Hematopoietic multipotent progenitor cell treated with erythropoietin and hydrocortisone succinate and interleukin-3 and kit ligand, for 8 days (in vitro differentiated cells): ENCODE measurements around the gene RANBP1.

Source experiments
- DNase-seq: peaks from one replicate; pipeline ENCODE4 v3.0.0-alpha.2; 2015

RANBP1 gene

DNA sequence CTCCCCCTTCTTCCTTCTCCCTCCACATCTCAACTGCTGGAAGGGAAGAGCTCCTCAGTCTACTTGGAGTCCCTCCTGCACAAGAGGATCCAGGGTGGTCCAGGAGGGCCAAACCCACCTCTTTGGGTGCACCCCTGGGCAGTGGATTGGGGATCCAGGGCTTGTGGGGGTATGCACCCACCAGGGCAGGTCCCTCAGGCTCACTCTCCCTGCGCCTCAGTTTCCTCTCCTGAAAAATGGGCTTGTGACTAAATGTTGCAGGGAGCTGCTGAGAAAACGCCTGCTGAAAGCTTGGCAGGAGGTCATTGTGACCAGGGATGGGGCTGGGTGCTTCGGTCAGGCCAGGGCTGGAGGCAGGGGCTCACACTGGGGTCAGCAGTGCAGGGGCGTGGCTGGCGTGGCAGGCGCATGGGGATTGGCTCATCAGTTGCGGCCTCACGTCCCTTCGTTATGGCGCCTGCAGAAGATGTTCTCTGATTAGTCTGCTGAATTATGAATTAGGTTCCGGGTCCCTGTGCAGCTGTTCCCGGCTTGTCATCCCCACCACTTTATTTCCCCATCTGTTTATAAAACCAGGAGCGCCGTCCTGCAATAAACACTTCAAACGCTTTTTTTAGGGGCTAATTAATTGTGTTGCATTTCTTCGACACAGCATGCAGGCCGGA, 60.6 kb downstream of the RANBP1 start:
- DNase-seq: no peak
